ENCODE results near the gene EIF3D.
A peak's percentile ranks its signal among the peaks of the same experiment; 100 is the strongest.

The EIF3D gene

GRCh38 chr22:36492109-36492508, 36.9 kb downstream of the EIF3D start:
- no peak for TF ChIP-seq CTCF (IDR thresholded peaks at IDR 0.05; ENCODE audit: poor library complexity, severe bottlenecking)
- no peak overlapping the region for H3K4me3 ChIP-seq (ENCODE audit: severe bottlenecking)
- no peak overlapping the region for H3K27ac ChIP-seq (ENCODE audit: poor library complexity, severe bottlenecking)

GRCh38 chr22:36491155-36491554, 37.8 kb downstream of the EIF3D start:
- Histone ChIP-seq H3K4me3 (ENCODE audit: severe bottlenecking) (no peak overlapping the region), H3K27ac (ENCODE audit: poor library complexity, severe bottlenecking) (no peak overlapping the region), H3K27me3 (ENCODE audit: insufficient read depth, poor library complexity, severe bottlenecking) (no peaks in the 10 kb centered on the region), H3K36me3 (ENCODE audit: low read depth) (peaks cover 21% of the 10 kb centered on the region; the same call in 1 of the 2 replicates), H3K9me3 (ENCODE audit: severe bottlenecking) (peaks cover 3% of the 10 kb centered on the region), H3K4me1 (ENCODE audit: insufficient read depth, poor library complexity, severe bottlenecking) (no peaks in the 10 kb centered on the region)
- no peak for DNase-seq (ENCODE audit: low spot score)
- no peak for ATAC-seq (ENCODE audit: low read depth)
- no peak for TF ChIP-seq CTCF (IDR thresholded peaks at IDR 0.05; ENCODE audit: poor library complexity, severe bottlenecking)

More at GRCh38 chr22:36492109-36492508, 36.9 kb downstream of the EIF3D start:
- no peaks in the 10 kb centered on the region for H3K4me1 ChIP-seq (ENCODE audit: insufficient read depth, poor library complexity, severe bottlenecking)
- no peaks in the 10 kb centered on the region for H3K9me3 ChIP-seq (ENCODE audit: severe bottlenecking)
- ATAC-seq (ENCODE audit: low read depth): no peak
- H3K36me3 ChIP-seq (ENCODE audit: low read depth): peaks cover 16% of the 10 kb centered on the region; the same call in 1 of the 2 replicates
- no peaks in the 10 kb centered on the region for H3K27me3 ChIP-seq (ENCODE audit: insufficient read depth, poor library complexity, severe bottlenecking)
- no peak for DNase-seq (ENCODE audit: low spot score)

DNA sequence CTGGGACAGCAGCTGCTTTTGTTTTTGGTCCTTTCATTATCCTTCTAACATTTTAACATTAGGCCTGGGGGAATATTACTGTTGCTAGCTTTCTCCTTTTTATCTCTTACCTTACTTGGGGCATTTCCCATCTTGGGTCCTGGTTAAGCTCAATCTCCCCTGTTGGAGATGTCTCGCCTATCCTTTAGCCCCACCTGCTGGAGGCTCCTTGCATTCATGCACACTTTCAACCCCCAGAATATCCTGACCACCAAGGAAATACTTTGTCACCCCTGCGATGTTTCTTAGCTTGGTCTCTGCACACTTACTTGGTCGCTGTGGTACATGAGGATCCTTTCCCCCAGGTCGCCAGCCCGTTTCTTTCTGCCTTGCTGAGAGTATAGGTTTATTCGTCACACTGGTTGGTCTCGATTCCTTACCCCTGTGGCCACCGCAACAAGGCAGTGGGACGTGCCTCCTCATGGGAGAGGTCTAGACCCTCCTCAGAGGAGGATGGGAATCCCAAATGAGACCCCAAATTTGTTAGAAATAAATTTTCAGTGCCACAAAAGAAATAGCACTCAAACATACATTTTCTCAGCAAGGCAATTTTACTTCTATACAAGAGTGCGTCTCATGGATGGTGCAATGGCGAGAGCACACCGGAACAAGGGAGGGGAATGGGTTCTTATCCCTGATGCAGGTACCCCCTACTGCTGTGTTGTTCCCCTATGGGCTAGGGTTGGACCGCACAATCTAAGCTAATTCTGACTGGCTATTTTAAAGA, 42.2 kb downstream of the EIF3D start:
- peaks cover 21% of the 10 kb centered on the region; the same call in 1 of the 2 replicates for H3K36me3 ChIP-seq (ENCODE audit: low read depth)
- no peak overlapping the region for H3K27ac ChIP-seq (ENCODE audit: poor library complexity, severe bottlenecking)
- H3K9me3 ChIP-seq (ENCODE audit: severe bottlenecking): peaks cover 3% of the 10 kb centered on the region
- DNase-seq (ENCODE audit: low spot score) (no peak), ATAC-seq (ENCODE audit: low read depth) (no peak)
- H3K27me3 ChIP-seq (ENCODE audit: insufficient read depth, poor library complexity, severe bottlenecking): no peaks in the 10 kb centered on the region
- H3K4me3 ChIP-seq (ENCODE audit: severe bottlenecking): no peak overlapping the region
- peak; percentile 54 for TF ChIP-seq CTCF (IDR thresholded peaks at IDR 0.05; ENCODE audit: poor library complexity, severe bottlenecking)
- peaks cover 7% of the 10 kb centered on the region for H3K4me1 ChIP-seq (ENCODE audit: insufficient read depth, poor library complexity, severe bottlenecking)

DNA sequence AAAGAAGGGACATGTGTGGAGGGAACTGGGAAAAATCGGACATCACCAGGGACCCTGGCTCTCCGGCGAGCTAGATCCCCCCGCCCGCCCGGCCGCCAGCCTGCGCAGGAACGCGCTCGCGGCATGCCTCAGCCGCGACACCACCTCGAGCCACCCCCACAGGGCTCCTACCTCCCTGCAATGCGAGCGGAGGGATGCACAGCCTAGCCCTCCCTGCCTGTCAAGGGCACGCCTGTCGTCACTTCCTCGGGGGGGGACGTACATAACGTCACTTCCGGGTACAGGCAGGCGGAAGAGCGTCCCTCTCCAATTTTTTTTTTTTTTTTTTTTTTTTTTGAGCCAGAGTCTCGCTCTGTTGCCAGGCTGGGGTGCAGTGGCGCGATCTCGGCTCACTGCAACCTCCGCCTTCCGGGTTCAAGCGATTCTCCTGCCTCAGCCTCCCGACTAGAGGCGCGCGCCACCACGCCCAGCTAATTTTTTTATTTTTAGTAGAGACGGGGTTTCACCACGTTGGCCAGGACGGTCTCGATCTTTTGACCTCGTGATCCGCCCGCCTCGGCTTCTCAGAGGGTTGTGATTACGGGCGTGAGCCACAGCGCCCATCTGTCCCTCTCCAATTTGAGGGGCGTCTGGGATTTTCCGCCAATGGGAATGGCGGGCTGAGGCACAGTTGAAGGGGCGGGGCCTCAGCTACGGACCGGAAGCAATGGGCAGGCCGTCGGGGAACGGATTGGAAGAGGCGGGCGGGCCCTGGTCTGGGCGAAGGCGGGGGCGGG, 47.4 kb downstream of the EIF3D start, which contains the start of gene TXN2:
Gene TXN2, minus strand, starts transcription at position 248 of the 776 bp plus-strand sequence. CDS start 803 bp downstream, outside the sequence.
- no peak for TF ChIP-seq CTCF (IDR thresholded peaks at IDR 0.05; ENCODE audit: poor library complexity, severe bottlenecking)
- peak within 1 kb of the TSS; percentile 85 for H3K4me3 ChIP-seq (ENCODE audit: severe bottlenecking)
- H3K4me1 ChIP-seq (ENCODE audit: insufficient read depth, poor library complexity, severe bottlenecking): peaks cover 7% of the 10 kb centered on the region
- H3K9me3 ChIP-seq (ENCODE audit: severe bottlenecking): peaks cover 1% of the 10 kb centered on the region
- H3K27ac ChIP-seq (ENCODE audit: poor library complexity, severe bottlenecking): peak within 1 kb of the TSS; percentile 86
- peak; percentile 97 for DNase-seq (ENCODE audit: low spot score)
- peak; percentile 88 for ATAC-seq (ENCODE audit: low read depth)
- no peaks in the 10 kb centered on the region for H3K27me3 ChIP-seq (ENCODE audit: insufficient read depth, poor library complexity, severe bottlenecking)
- peaks cover 35% of the 10 kb centered on the region for H3K36me3 ChIP-seq (ENCODE audit: low read depth)

Data from RWPE2 (cell line).